Hepatocyte (in vitro differentiated cells): ENCODE measurements around the gene MIF. TPM values are rescaled to one million over a fixed set of nuclear protein-coding genes. Genes with fewer than 3 reads are reported as not detected.
"Not testable (repeated sequence)": the region's sequence is repeated elsewhere in the genome, so short reads cannot be mapped to it uniquely, and the experiment has no call there.

Source experiments
- DNase-seq: peaks from one replicate; pipeline ENCODE4 v3.0.0-alpha.2; 2016; ENCODE audit warnings: low spot score
- H2AFZ ChIP-seq: fragments of 200-600 bp; sonication (generic); 2 replicates; pipeline ENCODE4 v1.6.0; 2016; ENCODE audit warnings: antibody characterized with exemption, mild to moderate bottlenecking
- H3K27ac ChIP-seq: fragments of 200-600 bp; sonication (generic); 2 replicates; pipeline ENCODE4 v1.5.1; 2016; ENCODE audit warnings: mild to moderate bottlenecking
- H3K27me3 ChIP-seq: fragments of 200-600 bp; sonication (generic); 2 replicates; pipeline ENCODE4 v1.6.1; 2016
- H3K36me3 ChIP-seq: fragments of 200-600 bp; sonication (generic); replicated peaks from 2 replicates; pipeline ENCODE4 v1.5.1; 2016; ENCODE audit warnings: low read depth; ENCODE audit not compliant: insufficient read depth
- H3K4me1 ChIP-seq: fragments of 200-600 bp; sonication (generic); 2 replicates; pipeline ENCODE4 v1.5.1; 2016; ENCODE audit warnings: mild to moderate bottlenecking, moderate library complexity; ENCODE audit not compliant: insufficient read depth
- H3K4me2 ChIP-seq: fragments of 200-600 bp; sonication (generic); 2 replicates; pipeline ENCODE4 v1.6.0; 2016
- H3K4me3 ChIP-seq: fragments of 200-600 bp; sonication (generic); 2 replicates; pipeline ENCODE4 v1.5.1; 2016; ENCODE audit warnings: mild to moderate bottlenecking
- H3K79me2 ChIP-seq: fragments of 200-600 bp; sonication (generic); 2 replicates; pipeline ENCODE4 v1.6.0; 2017; ENCODE audit warnings: mild to moderate bottlenecking
- H3K9me2 ChIP-seq: fragments of 200-600 bp; sonication (generic); replicated peaks from 2 replicates; pipeline ENCODE4 v1.6.0; 2017; ENCODE audit warnings: mild to moderate bottlenecking; ENCODE audit not compliant: insufficient read depth
- H3K9me3 ChIP-seq: fragments of 200-600 bp; sonication (generic); 2 replicates; pipeline ENCODE4 v1.5.1; 2016; ENCODE audit warnings: low read depth, mild to moderate bottlenecking
- H4K20me1 ChIP-seq: fragments of 200-600 bp; sonication (generic); 2 replicates; pipeline ENCODE4 v1.6.0; 2016; ENCODE audit warnings: mild to moderate bottlenecking; ENCODE audit not compliant: insufficient read depth, poor library complexity, severe bottlenecking
- CTCF ChIP-seq: fragments of 200-600 bp; sonication (generic); IDR thresholded peaks from 2 replicates; pipeline ENCODE4 v1.5.1; 2016; ENCODE audit warnings: antibody characterized with exemption, mild to moderate bottlenecking; ENCODE audit not compliant: poor library complexity
- EZH2 ChIP-seq: fragments of 200-600 bp; sonication (generic); IDR thresholded peaks from 2 replicates; pipeline ENCODE4 v1.6.1; 2016; ENCODE audit warnings: antibody characterized with exemption, mild to moderate bottlenecking, borderline replicate concordance
- EZH2phosphoT487 ChIP-seq: fragments of 200-600 bp; sonication (generic); IDR thresholded peaks from one replicate; pipeline ENCODE4 v1.6.1; 2018; ENCODE audit warnings: antibody characterized with exemption, mild to moderate bottlenecking, low read depth, moderate library complexity; ENCODE audit not compliant: unreplicated experiment, severe bottlenecking
- WGBS: methylation state at CpG from one replicate; pipeline ENCODE4 v1.1.6; 2016; ENCODE audit warnings: low lambda C conversion rate; ENCODE audit errors: missing lambda C conversion rate; 5-methylcytosine and 5-hydroxymethylcytosine counted together
- polyA plus RNA-seq: library from polyadenylated mRNA; unstranded; fragments of >200 nt; fragmentation: Nextera tagmentation; extraction: Ambion mirVana; gene quantifications from 2 replicates; pipeline ENCODE4 v1.2.1, GENCODE V29; 2016
- total RNA-seq: library from RNA; depleted of rRNA; stranded (reverse); fragments of >200 nt; gene quantifications from 2 replicates; pipeline ENCODE4 v1.2.3, GENCODE V29; 2014

The MIF gene
- total and polyA plus RNA-seq, 2 experiments from 2014 or later = 240 to 2,070 TPM

- peaks cover 6% of the 10 kb centered on the region for H3K79me2 ChIP-seq
- peak overlapping the region; percentile 64 for H3K27ac ChIP-seq
- 96% methylated on average over 3 of the region's 3 CpGs for WGBS
- peaks cover 11% of the 10 kb centered on the region for H3K4me1 ChIP-seq
- H3K36me3 ChIP-seq = no peaks in the 10 kb centered on the region
- no peaks in the 10 kb centered on the region for H3K9me3 ChIP-seq
- H2AFZ ChIP-seq = no peak overlapping the region
- no peak overlapping the region for H3K4me3 ChIP-seq
- no peaks in the 10 kb centered on the region for H4K20me1 ChIP-seq
- TF ChIP-seq CTCF = no peak
- no peak for TF ChIP-seq EZH2phosphoT487
- no peak overlapping the region for H3K4me2 ChIP-seq
- no peaks in the 10 kb centered on the region for H3K27me3 ChIP-seq
- H3K9me2 ChIP-seq = no peaks in the 10 kb centered on the region
- DNase-seq = peak; percentile 5
Observed at GRCh38 chr22:23915290-23915689, 21.1 kb downstream of the MIF start.

GRCh38 chr22:23920267-23920611 is 26.1 kb downstream of the MIF start:
- not testable (repeated sequence) for H3K4me2 ChIP-seq, H3K9me2 ChIP-seq, H2AFZ ChIP-seq

DNA sequence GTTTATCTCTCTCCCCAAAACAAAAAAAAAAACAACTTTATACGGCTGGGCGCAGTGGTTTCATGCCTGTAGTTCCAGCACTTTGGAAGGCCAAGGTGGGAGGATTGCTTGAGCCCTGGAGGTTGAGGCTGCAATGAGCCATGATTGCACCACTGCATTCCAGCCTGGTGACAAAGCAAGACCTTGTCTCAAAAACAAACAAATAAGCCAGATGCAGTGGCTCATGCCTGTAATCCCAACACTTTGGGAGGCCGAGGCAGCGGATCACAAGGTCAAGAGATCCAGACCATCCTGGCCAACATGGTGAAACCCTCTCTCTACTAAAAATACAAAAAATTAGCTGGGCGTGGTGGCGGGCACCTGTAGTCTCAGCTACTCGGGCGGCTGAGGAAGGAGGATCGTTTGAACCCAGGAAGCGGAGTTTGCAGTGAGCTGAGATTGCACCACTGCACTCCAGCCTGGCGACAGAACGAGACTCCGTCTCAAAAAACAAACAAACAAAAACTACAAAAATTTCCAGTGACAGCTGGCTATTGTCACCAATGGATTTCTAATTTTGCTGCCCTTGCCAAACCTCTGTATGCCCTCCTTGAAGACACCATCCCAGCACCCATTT is 27.5 kb downstream of the MIF start:
- peak; percentile 5 for DNase-seq
- not testable (repeated sequence) for H3K27me3 ChIP-seq, H3K36me3 ChIP-seq, H3K27ac ChIP-seq, H4K20me1 ChIP-seq, H3K79me2 ChIP-seq, H3K4me2 ChIP-seq, H2AFZ ChIP-seq, H3K9me3 ChIP-seq, H3K9me2 ChIP-seq, H3K4me3 ChIP-seq, H3K4me1 ChIP-seq
- WGBS = 94% methylated on average over 13 of the region's 13 CpGs

More at GRCh38 chr22:23920267-23920611, 26.1 kb downstream of the MIF start:
- H3K27me3 ChIP-seq, H3K36me3 ChIP-seq, H3K4me1 ChIP-seq, H3K4me3 ChIP-seq, H4K20me1 ChIP-seq, H3K9me3 ChIP-seq, H3K79me2 ChIP-seq: not testable (repeated sequence)
- H3K27ac ChIP-seq = peak overlapping the region; percentile 77
- peak; percentile 1 for DNase-seq
- WGBS = 93% methylated on average over 1 of the region's 1 CpG

DNA sequence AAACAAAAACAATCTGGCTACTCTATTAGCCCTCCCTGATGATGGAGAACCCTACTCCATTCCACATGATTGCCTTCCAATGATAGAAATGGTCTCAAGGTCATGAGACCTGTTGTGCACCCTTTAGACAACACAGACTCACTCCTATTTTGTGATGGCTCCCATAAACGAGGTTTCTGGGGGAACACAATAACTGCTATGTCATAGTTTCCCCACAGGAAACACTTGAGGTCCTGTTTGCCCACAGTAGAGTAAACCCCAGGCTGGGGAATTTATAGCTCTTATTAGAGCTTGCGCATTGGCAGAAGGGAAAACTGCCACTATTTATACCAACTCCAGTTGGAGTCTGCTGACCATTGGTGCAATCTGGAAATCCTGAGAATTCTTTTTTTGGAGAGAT is 28.7 kb downstream of the MIF start:
- no peak overlapping the region for H3K4me2 ChIP-seq
- H4K20me1 ChIP-seq = no peaks in the 10 kb centered on the region
- H3K79me2 ChIP-seq = no peaks in the 10 kb centered on the region
- no peak for TF ChIP-seq EZH2phosphoT487
- no peak for TF ChIP-seq CTCF
- TF ChIP-seq EZH2 = no peak
- no peaks in the 10 kb centered on the region for H3K27me3 ChIP-seq
- no peaks in the 10 kb centered on the region for H3K36me3 ChIP-seq
- H3K9me2 ChIP-seq = no peaks in the 10 kb centered on the region
- H3K9me3 ChIP-seq = no peaks in the 10 kb centered on the region
- H2AFZ ChIP-seq = no peak overlapping the region
- WGBS = 94% methylated on average over 2 of the region's 2 CpGs
- peak; percentile 1 for DNase-seq
- H3K27ac ChIP-seq = no peak overlapping the region
- peaks cover 5% of the 10 kb centered on the region for H3K4me1 ChIP-seq
- H3K4me3 ChIP-seq = no peak overlapping the region
